ENCODE results near the gene PES1.
"Not testable (repeated sequence)": the region's sequence is repeated elsewhere in the genome, so short reads cannot be mapped to it uniquely, and the experiment has no call there.

PES1 gene

GRCh38 chr22:30607939-30608338 lies 16.2 kb upstream of the PES1 start:
- no peak for DNase-seq

- no peak for DNase-seq
These were observed 15.7 kb upstream of the PES1 start for GRCh38 chr22:30607300-30607930.

GRCh38 chr22:30606455-30607299 lies 15.0 kb upstream of the PES1 start, which contains the start of gene TCN2:
Gene TCN2 (plus strand): TSS chr22:30607174. CDS start chr22:30607332, 158 bp downstream.
- DNase-seq, result no peak

- peak; percentile 3 for DNase-seq
These were observed 13.9 kb upstream of the PES1 start for GRCh38 chr22:30605449-30606110.

- no peak for DNase-seq
These were observed 13.0 kb upstream of the PES1 start for GRCh38 chr22:30604723-30605122.

GRCh38 chr22:30603801-30604200 lies 12.1 kb upstream of the PES1 start:
- no peak for DNase-seq

GRCh38 chr22:30602049-30602448 lies 10.3 kb upstream of the PES1 start:
- DNase-seq, result no peak

GRCh38 chr22:30601464-30601863 lies 9.8 kb upstream of the PES1 start:
- no peak for DNase-seq

GRCh38 chr22:30600921-30601320 lies 9.2 kb upstream of the PES1 start:
- DNase-seq, result no peak

- no peak for DNase-seq
These were observed 7.3 kb upstream of the PES1 start for GRCh38 chr22:30598986-30599385.

- DNase-seq, result no peak
These were observed 5.2 kb upstream of the PES1 start for GRCh38 chr22:30596886-30597285.

GRCh38 chr22:30596199-30596598 lies 4.5 kb upstream of the PES1 start:
- DNase-seq, result no peak

- DNase-seq, result not testable (repeated sequence)
These were observed 627 bp upstream of the PES1 start for GRCh38 chr22:30592360-30592713.

- DNase-seq, result no peak
These were observed 521 bp downstream of the PES1 start for GRCh38 chr22:30591191-30591587.

- DNase-seq, result no peak
These were observed 5.3 kb downstream of the PES1 start for GRCh38 chr22:30586414-30586813.

- DNase-seq, result no peak
These were observed 7.3 kb downstream of the PES1 start for GRCh38 chr22:30584441-30584840.

GRCh38 chr22:30582788-30583545 lies 8.7 kb downstream of the PES1 start:
- DNase-seq, result no peak

- DNase-seq, result no peak
These were observed 9.7 kb downstream of the PES1 start for GRCh38 chr22:30582051-30582450.

GRCh38 chr22:30580896-30581295 lies 10.8 kb downstream of the PES1 start:
- no peak for DNase-seq

GRCh38 chr22:30578481-30578880 lies 13.2 kb downstream of the PES1 start:
- DNase-seq, result no peak

- DNase-seq, result peak; percentile 61
These were observed 15.9 kb downstream of the PES1 start for GRCh38 chr22:30575859-30576258.

- peak; percentile 80 for DNase-seq
These were observed 16.6 kb downstream of the PES1 start for GRCh38 chr22:30574997-30575671.

Data from NCI-H226 (cell line).